Activated T-helper 1 cell treated with anti-CD3 and anti-CD28 coated beads, Interleukin-12 subunit alpha, Interleukin-12 subunit beta, Interleukin-2, Interleukin-4 antibody, amounts not matched to agents 30 ng/mL and 10 ng/mL and 1 ng/mL, durations not matched to agents 14 hours and 24 hours and 36 hours (primary cell): ENCODE results near the gene NBEAL1. TPM values are rescaled to one million over a fixed set of nuclear protein-coding genes. Genes with fewer than 3 reads are reported as not detected.
"Not testable (repeated sequence)": the region's sequence is repeated elsewhere in the genome, so short reads cannot be mapped to it uniquely, and the experiment has no call there.

Experiments used
- DNase-seq: peaks from one replicate; pipeline ENCODE4 v3.0.0; 2021; ENCODE audit warnings: low spot score
- H3K27ac Mint-ChIP-seq: one replicate; pipeline ENCODE4 v1.8.0; 2021; ENCODE audit warnings: mild to moderate bottlenecking, mixed read lengths
- H3K27me3 Mint-ChIP-seq: one replicate; pipeline ENCODE4 v1.8.0; 2022; ENCODE audit warnings: mild to moderate bottlenecking, moderate library complexity, mixed read lengths; ENCODE audit not compliant: insufficient read depth
- H3K36me3 Mint-ChIP-seq: one replicate; pipeline ENCODE4 v1.8.0; 2021; ENCODE audit warnings: low read depth, mixed read lengths
- H3K4me1 Mint-ChIP-seq: one replicate; pipeline ENCODE4 v1.8.0; 2021; ENCODE audit warnings: low read depth, mixed read lengths
- H3K4me3 Mint-ChIP-seq: one replicate; pipeline ENCODE4 v1.8.0; 2021; ENCODE audit warnings: mild to moderate bottlenecking, moderate library complexity, mixed read lengths
- H3K9me3 Mint-ChIP-seq: one replicate; pipeline ENCODE4 v1.8.0; 2021; ENCODE audit warnings: mixed read lengths
- intact Hi-C: fragments of 100-400 bp; cut with micrococcal nuclease; formaldehyde crosslinking; loops from one replicate; pipeline ENCODE4 v1.15.1; 2024
- total RNA-seq: library from RNA; stranded (reverse); gene quantifications from 2 replicates; pipeline ENCODE4 v1.2.3, GENCODE V29; 2022

NBEAL1 gene
- total RNA-seq, 1 donor from 2014 or later = 10.7 TPM

DNA sequence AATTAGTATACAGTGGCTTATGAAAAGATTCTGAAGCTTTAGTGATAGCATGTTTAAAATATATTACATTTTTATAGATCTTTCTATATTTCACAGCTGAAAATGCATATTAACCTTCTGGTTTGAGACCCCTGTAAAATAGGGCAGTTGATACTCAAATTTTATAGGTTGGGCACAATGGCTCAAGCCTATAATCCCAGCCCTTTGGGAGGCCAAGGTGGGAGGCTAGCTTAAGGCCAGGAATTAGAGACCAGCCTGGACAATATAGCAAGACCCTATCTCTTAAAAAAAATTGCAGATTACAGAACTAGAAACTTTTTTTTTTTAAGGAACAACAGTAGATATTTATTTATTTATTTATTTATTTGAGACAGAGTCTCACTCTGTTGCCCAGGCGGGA is 31.2 kb downstream of the NBEAL1 start:
- intact Hi-C loops = no loop called here
- no peak for DNase-seq
- Mint-ChIP-seq H3K4me1 (no peaks in the 10 kb centered on the region), H3K36me3 (no peaks in the 10 kb centered on the region), H3K9me3 (no peaks in the 10 kb centered on the region), H3K27ac (no peak overlapping the region), H3K4me3 (no peak overlapping the region), H3K27me3 (no peaks in the 10 kb centered on the region)

DNA sequence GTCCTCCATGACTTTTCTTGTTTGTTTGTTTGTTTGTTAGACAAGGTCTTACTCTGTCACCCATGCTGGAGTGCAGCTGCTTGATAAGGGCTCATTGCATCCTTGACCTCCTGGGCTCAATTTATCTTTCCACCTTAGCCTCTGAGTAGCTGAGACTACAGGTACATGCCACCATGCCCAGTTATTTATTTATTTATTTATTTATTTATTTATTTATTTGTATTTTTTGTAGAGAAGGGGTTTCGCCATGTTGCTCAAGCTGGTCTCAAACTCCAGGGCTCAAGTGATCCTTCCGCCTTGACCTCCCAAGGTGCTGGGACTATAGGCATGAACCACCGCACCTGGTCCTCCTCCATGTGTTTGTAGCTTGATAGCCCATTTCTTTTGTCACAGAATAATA is 37.9 kb downstream of the NBEAL1 start:
- intact Hi-C loops = no loop called here
- no peak for DNase-seq
- Mint-ChIP-seq H3K36me3 (peaks cover 4% of the 10 kb centered on the region), H3K27me3 (no peaks in the 10 kb centered on the region), H3K9me3 (no peaks in the 10 kb centered on the region), H3K4me3 (no peak overlapping the region), H3K4me1 (no peaks in the 10 kb centered on the region), H3K27ac (no peak overlapping the region)

DNA sequence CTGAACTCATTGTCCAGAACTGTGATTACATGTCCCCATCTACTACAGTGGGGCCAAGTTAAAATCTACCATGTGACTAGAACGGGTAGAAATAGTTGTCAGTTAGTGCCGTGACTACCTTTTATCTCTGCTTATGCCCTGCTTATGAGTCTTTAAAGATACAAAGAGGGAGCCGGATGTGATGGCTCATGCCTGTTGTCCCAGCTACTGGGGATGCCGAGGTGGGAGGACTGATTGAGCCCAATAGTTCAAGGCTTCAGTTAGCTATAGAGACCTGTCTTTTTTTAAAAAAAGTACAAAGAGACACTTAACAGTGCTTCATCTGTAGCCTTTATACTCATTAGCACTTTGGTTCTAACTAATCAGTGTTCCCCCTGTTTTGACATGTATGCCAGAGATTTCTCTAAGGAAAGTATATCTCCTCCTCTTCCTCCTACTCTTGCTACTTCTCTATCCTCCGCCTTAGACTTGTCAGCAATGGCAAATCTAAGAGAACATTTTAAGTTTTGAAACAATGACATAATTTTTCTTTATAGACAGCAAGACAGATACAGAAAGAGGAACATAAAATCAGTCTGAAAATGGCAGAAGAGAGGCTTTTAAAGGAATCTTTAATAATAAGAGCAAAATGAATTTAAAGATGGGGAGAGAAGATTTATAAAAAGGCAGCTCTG is 45.0 kb downstream of the NBEAL1 start:
- no peak for DNase-seq
- intact Hi-C loops = no loop called here
- no peak overlapping the region for H3K4me3 Mint-ChIP-seq
- no peaks in the 10 kb centered on the region for H3K9me3 Mint-ChIP-seq
- no peaks in the 10 kb centered on the region for H3K4me1 Mint-ChIP-seq
- no peak overlapping the region for H3K27ac Mint-ChIP-seq
- peaks cover 14% of the 10 kb centered on the region for H3K36me3 Mint-ChIP-seq
- no peaks in the 10 kb centered on the region for H3K27me3 Mint-ChIP-seq

DNA sequence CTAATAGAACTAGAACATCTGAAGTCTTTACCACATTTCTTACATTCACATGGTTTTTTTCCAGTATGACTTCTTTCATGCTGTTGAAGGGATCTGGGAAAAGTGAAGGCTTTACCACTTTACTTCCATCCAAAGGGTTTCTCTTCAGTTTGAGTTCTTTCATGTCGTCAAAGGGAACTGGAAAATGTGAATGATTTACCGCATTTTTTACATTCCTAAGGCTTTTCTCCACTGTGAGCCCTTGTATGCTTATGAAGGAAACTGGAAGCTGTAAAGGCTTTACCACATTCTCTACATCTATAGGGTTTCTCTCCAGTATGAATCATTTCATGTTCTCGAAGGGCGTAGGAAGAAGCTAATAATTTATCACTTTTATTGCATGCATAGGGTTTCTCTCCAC is 46.7 kb downstream of the NBEAL1 start:
- Mint-ChIP-seq H3K36me3 (peaks cover 14% of the 10 kb centered on the region), H3K27me3 (no peaks in the 10 kb centered on the region), H3K9me3 (no peaks in the 10 kb centered on the region), H3K4me1 (no peaks in the 10 kb centered on the region), H3K27ac (no peak overlapping the region), H3K4me3 (no peak overlapping the region)
- intact Hi-C loops = no loop called here
- DNase-seq = no peak

DNA sequence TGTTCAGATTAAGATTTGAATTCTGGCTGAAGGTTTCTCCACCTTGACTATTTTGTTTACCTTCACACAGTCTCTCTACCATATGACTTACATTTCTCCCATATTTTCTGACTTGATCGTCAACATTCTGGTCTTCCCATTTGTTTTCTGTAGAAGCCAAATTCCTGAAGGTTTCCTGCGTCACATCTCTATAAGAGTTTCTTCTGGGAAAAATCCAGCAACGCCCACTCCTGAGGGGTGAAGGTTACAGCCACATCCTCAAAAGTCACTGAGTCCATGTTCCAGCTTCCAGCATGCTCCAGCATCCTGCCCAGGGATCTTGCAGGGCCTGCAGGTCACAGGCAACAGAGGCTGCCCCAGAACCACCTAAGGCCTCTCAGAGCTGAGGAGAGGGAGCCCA is 47.5 kb downstream of the NBEAL1 start:
- no peaks in the 10 kb centered on the region for H3K27me3 Mint-ChIP-seq
- H3K27ac Mint-ChIP-seq = no peak overlapping the region
- peaks cover 14% of the 10 kb centered on the region for H3K36me3 Mint-ChIP-seq
- H3K9me3 Mint-ChIP-seq = no peaks in the 10 kb centered on the region
- no peaks in the 10 kb centered on the region for H3K4me1 Mint-ChIP-seq
- DNase-seq = no peak
- intact Hi-C loops = no loop called here
- H3K4me3 Mint-ChIP-seq = no peak overlapping the region

DNA sequence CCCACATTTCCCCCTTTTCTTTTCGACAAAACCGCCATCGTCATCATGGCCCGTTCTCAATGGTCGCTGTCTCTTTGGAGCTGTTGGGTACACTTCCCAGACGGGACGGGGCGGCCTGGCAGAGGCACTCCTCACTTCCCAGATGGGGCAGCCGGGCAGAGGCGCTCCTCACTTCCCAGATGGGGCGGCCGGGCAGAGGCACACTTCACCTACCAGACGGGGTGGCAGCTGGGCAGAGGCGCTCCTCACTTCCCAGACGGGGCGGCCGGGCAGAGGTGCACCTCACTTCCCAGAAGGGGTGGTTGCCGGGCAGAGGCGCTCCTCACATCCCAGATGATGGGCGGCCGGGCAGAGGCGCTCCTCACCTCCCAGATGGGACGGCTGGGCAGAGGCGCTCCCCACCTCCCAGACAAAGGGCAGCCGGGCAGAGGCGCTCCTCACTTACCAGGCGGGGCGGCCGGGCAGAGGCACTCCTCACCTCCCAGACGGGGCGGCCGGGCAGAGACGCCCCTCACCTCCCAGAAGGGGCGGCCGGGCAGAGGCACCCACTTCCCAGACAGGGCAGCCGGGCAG is 51.9 kb downstream of the NBEAL1 start:
- H3K27me3 Mint-ChIP-seq, H3K4me1 Mint-ChIP-seq, H3K4me3 Mint-ChIP-seq, H3K36me3 Mint-ChIP-seq, H3K9me3 Mint-ChIP-seq, DNase-seq, H3K27ac Mint-ChIP-seq, intact Hi-C loops: not testable (repeated sequence)

DNA sequence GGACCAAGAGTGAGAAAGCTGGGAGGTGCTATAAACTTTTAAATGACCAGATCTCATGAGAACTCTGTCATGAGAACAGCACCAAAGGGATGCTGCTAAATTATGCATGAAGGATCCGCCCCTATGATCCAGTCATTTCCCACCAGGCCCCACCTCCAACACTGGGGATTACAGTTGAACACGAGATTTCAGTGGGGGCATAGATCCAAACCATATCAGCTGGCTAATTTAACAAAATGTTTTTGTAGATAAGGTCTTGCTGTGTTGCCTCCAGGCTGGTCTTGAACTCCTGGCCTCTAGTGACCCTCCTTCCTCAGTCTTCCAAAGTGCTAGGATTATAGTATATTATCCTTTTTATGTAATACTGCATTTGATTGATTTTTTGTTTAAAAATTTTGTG is 56.0 kb downstream of the NBEAL1 start:
- Mint-ChIP-seq H3K27me3 (no peaks in the 10 kb centered on the region), H3K27ac (peak overlapping the region; percentile 16)

DNA sequence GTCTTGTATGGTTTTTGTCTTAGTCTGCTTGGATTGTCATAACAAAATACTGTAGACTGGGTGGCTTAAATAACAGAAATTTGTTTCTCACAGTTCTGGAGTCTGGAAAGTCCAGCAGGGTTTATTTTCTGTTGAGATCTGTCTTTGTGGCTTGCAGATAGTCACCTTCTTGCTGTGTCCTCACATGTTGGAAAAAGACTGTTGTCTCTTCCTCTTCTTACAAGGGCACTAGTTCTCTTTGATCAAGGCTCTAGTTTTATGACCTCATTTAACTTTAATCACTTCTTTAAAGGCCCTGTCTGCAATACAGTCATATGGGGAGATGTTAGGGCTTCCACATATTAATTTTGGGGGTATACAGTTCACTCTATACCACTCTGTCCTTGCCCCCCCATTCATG is 56.5 kb downstream of the NBEAL1 start:
- no peaks in the 10 kb centered on the region for H3K27me3 Mint-ChIP-seq
- H3K9me3 Mint-ChIP-seq = no peaks in the 10 kb centered on the region
- peak overlapping the region; percentile 16 for H3K27ac Mint-ChIP-seq
- H3K4me1 Mint-ChIP-seq = peaks cover 9% of the 10 kb centered on the region
- H3K4me3 Mint-ChIP-seq = no peak overlapping the region
- DNase-seq = no peak
- H3K36me3 Mint-ChIP-seq = peaks cover 4% of the 10 kb centered on the region
- intact Hi-C loops = no loop called here

More for the DNA sequence above, 56.0 kb downstream of the NBEAL1 start:
- no peaks in the 10 kb centered on the region for H3K9me3 Mint-ChIP-seq
- DNase-seq = no peak
- H3K4me1 Mint-ChIP-seq = peaks cover 9% of the 10 kb centered on the region
- H3K4me3 Mint-ChIP-seq = no peak overlapping the region
- H3K36me3 Mint-ChIP-seq = peaks cover 4% of the 10 kb centered on the region
- intact Hi-C loops = no loop called here

DNA sequence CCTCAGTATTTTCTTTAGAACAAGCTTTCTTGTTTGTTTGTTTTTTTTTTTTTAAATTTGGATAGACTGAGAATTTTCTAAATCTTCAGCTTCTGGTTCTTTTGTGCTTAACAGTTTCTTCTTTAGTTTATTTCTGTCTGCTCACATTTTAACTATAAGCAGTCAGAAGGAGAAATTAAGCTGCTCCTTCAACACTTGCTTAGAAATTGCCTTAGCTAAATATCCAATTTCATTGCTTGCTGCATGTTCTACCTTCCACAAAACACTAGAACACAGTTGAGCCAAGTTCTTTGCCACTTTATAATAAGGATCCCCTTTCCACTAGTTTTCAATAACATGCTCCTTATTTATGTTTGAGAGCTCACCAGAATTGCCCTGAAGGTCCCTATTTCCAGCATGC is 57.7 kb downstream of the NBEAL1 start:
- Mint-ChIP-seq H3K4me1 (peaks cover 9% of the 10 kb centered on the region), H3K4me3 (no peak overlapping the region), H3K27me3 (no peaks in the 10 kb centered on the region), H3K27ac (no peak overlapping the region), H3K36me3 (peaks cover 4% of the 10 kb centered on the region), H3K9me3 (no peaks in the 10 kb centered on the region)
- intact Hi-C loops = no loop called here
- DNase-seq = no peak

DNA sequence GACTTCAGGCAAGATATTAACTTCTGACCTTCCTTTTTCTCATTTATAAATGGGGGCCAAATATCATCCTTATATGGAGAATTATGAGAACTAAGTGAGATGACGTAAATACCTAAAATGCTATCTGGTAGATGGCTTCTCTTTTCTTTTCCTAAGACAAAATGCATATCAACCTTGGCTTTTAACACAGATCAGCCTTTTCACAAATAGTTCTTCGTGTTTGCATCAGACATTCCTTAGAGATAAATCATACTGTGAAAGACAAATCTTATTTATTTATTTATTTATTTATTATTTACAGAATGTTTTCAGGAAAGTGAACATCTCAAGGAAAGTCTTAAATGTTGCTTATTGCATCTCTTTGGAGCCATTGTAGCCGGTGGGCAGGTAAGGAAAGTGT is 62.8 kb downstream of the NBEAL1 start:
- no peaks in the 10 kb centered on the region for H3K9me3 Mint-ChIP-seq
- DNase-seq = no peak
- no peak overlapping the region for H3K27ac Mint-ChIP-seq
- no peaks in the 10 kb centered on the region for H3K27me3 Mint-ChIP-seq
- no peaks in the 10 kb centered on the region for H3K4me1 Mint-ChIP-seq
- H3K36me3 Mint-ChIP-seq = peaks cover 1% of the 10 kb centered on the region
- no peak overlapping the region for H3K4me3 Mint-ChIP-seq
- intact Hi-C loops = no loop called here

DNA sequence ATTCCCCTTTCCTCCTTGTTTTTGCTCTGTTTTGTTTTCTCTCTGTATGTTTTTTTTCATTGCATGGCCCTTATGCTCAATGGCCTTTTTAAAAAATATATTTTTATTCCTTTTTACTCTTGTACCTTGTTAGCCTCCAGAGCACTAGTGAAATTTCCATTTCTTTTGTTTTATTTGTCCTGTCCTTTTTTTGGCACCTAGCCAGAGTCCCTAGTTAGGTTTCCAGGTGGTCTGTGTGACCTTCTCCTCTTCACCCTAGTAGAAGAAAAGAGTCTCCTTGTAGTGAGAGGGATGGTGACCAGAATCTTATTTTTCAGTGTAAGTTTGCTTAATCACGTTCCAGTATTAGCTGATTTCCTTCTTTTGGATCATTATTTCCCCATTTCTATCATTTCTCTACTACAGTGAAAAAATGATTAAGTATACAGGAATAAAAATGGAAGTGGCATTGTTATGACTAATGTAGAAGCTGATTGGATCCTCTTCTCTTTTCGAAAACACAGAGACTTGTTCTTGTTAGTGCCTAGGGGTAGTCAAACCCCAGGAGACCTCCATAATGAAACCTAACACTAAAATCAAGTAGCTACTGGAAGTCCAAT is 65.9 kb downstream of the NBEAL1 start:
- intact Hi-C loops = no loop called here
- no peak for DNase-seq
- peaks cover 1% of the 10 kb centered on the region for H3K36me3 Mint-ChIP-seq
- H3K27me3 Mint-ChIP-seq = no peaks in the 10 kb centered on the region
- H3K4me3 Mint-ChIP-seq = no peak overlapping the region
- no peak overlapping the region for H3K27ac Mint-ChIP-seq
- H3K4me1 Mint-ChIP-seq = peaks cover 7% of the 10 kb centered on the region
- no peaks in the 10 kb centered on the region for H3K9me3 Mint-ChIP-seq

DNA sequence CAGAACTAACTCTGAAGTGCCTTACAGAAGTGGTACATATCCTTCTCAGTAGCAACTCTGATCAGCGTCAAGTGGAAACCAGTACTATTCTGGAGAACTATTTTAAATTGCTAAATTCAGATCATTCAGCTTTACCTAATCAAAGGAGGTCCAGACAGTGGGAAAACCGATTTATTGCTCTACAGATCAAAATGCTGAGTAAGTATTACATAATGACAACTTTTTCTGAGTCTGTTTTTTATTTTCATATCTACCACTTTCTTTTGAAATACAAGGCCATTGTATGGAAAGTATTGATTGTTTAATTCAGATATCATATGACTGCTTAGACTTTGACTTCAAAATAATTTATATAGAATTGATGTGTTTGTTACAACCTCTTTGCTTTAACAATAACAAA is 68.7 kb downstream of the NBEAL1 start:
- no peak for DNase-seq
- Mint-ChIP-seq H3K27ac (no peak overlapping the region), H3K27me3 (no peaks in the 10 kb centered on the region), H3K4me1 (peaks cover 7% of the 10 kb centered on the region), H3K4me3 (no peak overlapping the region), H3K36me3 (peaks cover 6% of the 10 kb centered on the region), H3K9me3 (no peaks in the 10 kb centered on the region)
- intact Hi-C loops = no loop called here

DNA sequence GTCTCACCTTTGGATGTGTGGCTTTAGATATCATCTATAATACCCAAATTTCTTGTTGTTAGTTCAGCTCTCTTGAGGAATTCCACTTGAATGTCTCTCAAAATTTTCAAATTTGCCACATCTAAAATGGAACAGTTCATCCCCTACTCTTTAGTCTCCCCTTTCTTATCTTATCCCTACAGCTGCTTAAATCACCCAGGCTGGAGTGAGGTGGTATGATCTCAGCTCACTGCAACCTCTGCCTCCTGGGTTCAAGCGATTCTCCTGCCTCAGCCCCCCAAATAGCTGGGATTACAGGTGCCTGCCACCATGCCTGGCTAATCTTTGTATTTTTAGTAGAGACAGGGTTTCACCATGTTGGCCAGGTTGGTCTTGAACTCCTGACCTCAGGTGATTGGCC is 71.7 kb downstream of the NBEAL1 start:
- H3K27ac Mint-ChIP-seq, H3K4me3 Mint-ChIP-seq, H3K9me3 Mint-ChIP-seq, intact Hi-C loops, H3K27me3 Mint-ChIP-seq, H3K36me3 Mint-ChIP-seq, H3K4me1 Mint-ChIP-seq, DNase-seq: not testable (repeated sequence)
